Loucy (cell line): ENCODE results near the gene SCFD2.

Experiments
- H2AFZ ChIP-seq: fragments of 200-600 bp; sonication (generic); 2 replicates; pipeline ENCODE4 v1.6.0; 2016; ENCODE audit warnings: antibody characterized with exemption, mild to moderate bottlenecking, low read length, moderate library complexity
- H3F3A ChIP-seq: fragments of 200-600 bp; 2 replicates; pipeline ENCODE4 v1.6.0; 2016; ENCODE audit warnings: antibody characterized with exemption, low read depth, mild to moderate bottlenecking
- H3K27me3 ChIP-seq: fragments of 200-600 bp; sonication (generic); 2 replicates; pipeline ENCODE4 v1.6.1; 2014; ENCODE audit warnings: low read length, mild to moderate bottlenecking; ENCODE audit not compliant: insufficient read depth, poor library complexity, severe bottlenecking
- H3K36me3 ChIP-seq: fragments of 200-600 bp; sonication (generic); 2 replicates; pipeline ENCODE4 v1.6.1; 2016; ENCODE audit warnings: low read length; ENCODE audit not compliant: insufficient read depth
- H3K4me1 ChIP-seq: fragments of 200-600 bp; sonication (generic); 2 replicates; pipeline ENCODE4 v1.5.1; 2014; ENCODE audit warnings: low read length, mild to moderate bottlenecking; ENCODE audit not compliant: insufficient read depth, poor library complexity, severe bottlenecking
- H3K4me2 ChIP-seq: fragments of 200-600 bp; sonication (generic); 2 replicates; pipeline ENCODE4 v1.6.0; 2014; ENCODE audit warnings: antibody characterized with exemption, low read length, low read depth, mild to moderate bottlenecking; ENCODE audit not compliant: poor library complexity, severe bottlenecking
- H3K4me3 ChIP-seq: fragments of 200-600 bp; sonication (generic); 2 replicates; pipeline ENCODE4 v1.5.1; 2014; ENCODE audit warnings: low read length, mild to moderate bottlenecking, mixed read lengths; ENCODE audit not compliant: poor library complexity, severe bottlenecking
- H3K79me2 ChIP-seq: fragments of 200-600 bp; sonication (generic); 2 replicates; pipeline ENCODE4 v1.6.1; 2014; ENCODE audit warnings: low read length; ENCODE audit not compliant: insufficient read depth
- H3K9ac ChIP-seq: fragments of 200-600 bp; sonication (generic); 2 replicates; pipeline ENCODE4 v1.6.0; 2014; ENCODE audit warnings: mild to moderate bottlenecking, low read depth, low read length, moderate library complexity; ENCODE audit not compliant: poor library complexity, severe bottlenecking
- H3K9me2 ChIP-seq: fragments of 200-600 bp; sonication (generic); replicated peaks from 2 replicates; pipeline ENCODE4 v1.6.1; 2016; ENCODE audit warnings: low read depth, low read length, mixed read lengths
- H3K9me3 ChIP-seq: fragments of 200-600 bp; sonication (generic); 2 replicates; pipeline ENCODE4 v1.6.1; 2014; ENCODE audit warnings: mild to moderate bottlenecking, antibody characterized with exemption, low read length, low read depth; ENCODE audit not compliant: insufficient read depth
- H4K20me1 ChIP-seq: fragments of 200-600 bp; sonication (generic); 2 replicates; pipeline ENCODE4 v1.6.0; 2014; ENCODE audit warnings: antibody characterized with exemption, low read length, mild to moderate bottlenecking; ENCODE audit not compliant: insufficient read depth, poor library complexity, severe bottlenecking
- EZH2phosphoT487 ChIP-seq: fragments of 200-600 bp; IDR thresholded peaks from 2 replicates; pipeline ENCODE4 v1.6.1; 2018; ENCODE audit warnings: antibody characterized with exemption, mild to moderate bottlenecking, moderate library complexity, borderline replicate concordance
- TF ChIP-seq, protein P1 (sequence below): fragments of 200-600 bp; sonication (generic); conservative IDR thresholded peaks from 2 replicates; pipeline ENCODE4 v1.5.1; 2014; ENCODE audit warnings: mild to moderate bottlenecking, antibody characterized with exemption, low read length

Gene SCFD2

DNA sequence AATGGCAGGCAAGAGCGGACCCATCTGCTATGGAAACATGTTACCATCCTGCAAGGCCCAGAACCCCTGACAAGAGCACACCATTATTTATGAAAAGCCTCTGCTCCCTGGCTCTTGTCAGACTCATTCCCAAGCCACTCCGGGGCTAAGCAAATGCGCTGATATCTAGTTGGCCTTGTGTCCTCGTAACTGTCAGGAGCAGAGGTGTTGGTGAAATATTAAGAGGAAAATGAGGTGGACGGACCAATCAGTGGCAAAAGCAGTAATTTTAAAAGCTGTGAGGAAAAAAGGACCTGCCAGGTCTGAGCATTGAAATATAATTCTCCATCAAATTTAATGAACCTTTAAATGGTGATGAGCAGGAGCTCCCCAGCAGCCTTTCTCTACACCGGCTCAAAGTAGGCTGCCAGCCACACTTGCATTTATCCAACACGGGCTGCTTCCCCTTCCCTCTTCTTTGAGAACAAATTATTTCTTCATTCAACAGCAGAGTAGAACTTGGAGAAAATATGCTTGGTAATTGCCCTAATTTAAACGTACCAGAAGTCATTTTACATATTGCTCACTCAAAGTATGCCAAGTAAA is 289.4 kb downstream of the SCFD2 start:
- H3K9me2 ChIP-seq = no peaks in the 10 kb centered on the region
- TF ChIP-seq, protein P1, sequence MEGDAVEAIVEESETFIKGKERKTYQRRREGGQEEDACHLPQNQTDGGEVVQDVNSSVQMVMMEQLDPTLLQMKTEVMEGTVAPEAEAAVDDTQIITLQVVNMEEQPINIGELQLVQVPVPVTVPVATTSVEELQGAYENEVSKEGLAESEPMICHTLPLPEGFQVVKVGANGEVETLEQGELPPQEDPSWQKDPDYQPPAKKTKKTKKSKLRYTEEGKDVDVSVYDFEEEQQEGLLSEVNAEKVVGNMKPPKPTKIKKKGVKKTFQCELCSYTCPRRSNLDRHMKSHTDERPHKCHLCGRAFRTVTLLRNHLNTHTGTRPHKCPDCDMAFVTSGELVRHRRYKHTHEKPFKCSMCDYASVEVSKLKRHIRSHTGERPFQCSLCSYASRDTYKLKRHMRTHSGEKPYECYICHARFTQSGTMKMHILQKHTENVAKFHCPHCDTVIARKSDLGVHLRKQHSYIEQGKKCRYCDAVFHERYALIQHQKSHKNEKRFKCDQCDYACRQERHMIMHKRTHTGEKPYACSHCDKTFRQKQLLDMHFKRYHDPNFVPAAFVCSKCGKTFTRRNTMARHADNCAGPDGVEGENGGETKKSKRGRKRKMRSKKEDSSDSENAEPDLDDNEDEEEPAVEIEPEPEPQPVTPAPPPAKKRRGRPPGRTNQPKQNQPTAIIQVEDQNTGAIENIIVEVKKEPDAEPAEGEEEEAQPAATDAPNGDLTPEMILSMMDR = no peak
- TF ChIP-seq EZH2phosphoT487 = no peak
- H3K9ac ChIP-seq = no peak overlapping the region
- H2AFZ ChIP-seq = no peak overlapping the region
- H3K27me3 ChIP-seq = no peaks in the 10 kb centered on the region
- H3K9me3 ChIP-seq = no peaks in the 10 kb centered on the region
- no peaks in the 10 kb centered on the region for H4K20me1 ChIP-seq
- H3K79me2 ChIP-seq = no peaks in the 10 kb centered on the region
- no peak overlapping the region for H3K4me2 ChIP-seq
- H3F3A ChIP-seq = no peaks in the 10 kb centered on the region
- H3K4me1 ChIP-seq = no peaks in the 10 kb centered on the region
- no peak overlapping the region for H3K4me3 ChIP-seq
- no peaks in the 10 kb centered on the region for H3K36me3 ChIP-seq

DNA sequence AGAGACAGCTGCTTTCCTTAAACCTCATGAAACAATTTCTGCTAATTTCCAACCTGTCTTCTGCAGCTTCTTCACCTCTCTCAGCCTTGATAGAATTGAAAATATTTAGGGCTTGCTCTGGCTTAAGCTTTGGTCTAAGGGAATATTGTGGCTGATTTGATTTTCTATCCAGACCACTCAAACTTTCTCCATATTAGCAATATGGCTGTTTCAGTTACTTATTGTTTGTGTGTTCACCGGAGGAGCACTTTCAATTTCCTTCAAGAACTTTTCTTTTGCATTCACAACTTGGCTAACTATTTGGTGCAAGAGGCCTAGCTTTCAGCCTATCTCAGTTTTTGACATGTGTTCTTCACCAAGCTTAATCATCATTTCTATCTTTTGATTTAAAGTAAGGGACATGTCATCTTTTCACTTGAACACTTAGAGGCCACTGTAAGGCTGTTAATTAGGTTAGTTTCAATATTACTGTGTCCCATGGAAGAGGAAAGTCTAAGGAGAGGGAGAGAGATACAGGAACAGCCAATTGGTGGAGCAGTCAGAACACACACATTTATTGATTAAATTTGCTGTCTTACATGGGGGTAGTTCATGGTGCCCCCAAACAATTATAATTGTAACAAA is 290.6 kb downstream of the SCFD2 start:
- no peaks in the 10 kb centered on the region for H3F3A ChIP-seq
- TF ChIP-seq EZH2phosphoT487 = no peak
- TF ChIP-seq, protein P1 = no peak
- no peak overlapping the region for H2AFZ ChIP-seq
- no peaks in the 10 kb centered on the region for H3K36me3 ChIP-seq
- H3K4me3 ChIP-seq = no peak overlapping the region
- H3K9me3 ChIP-seq = no peaks in the 10 kb centered on the region
- H3K27me3 ChIP-seq = no peaks in the 10 kb centered on the region
- H3K4me2 ChIP-seq = no peak overlapping the region
- no peaks in the 10 kb centered on the region for H3K9me2 ChIP-seq
- no peaks in the 10 kb centered on the region for H4K20me1 ChIP-seq
- H3K9ac ChIP-seq = no peak overlapping the region
- no peaks in the 10 kb centered on the region for H3K4me1 ChIP-seq
- no peaks in the 10 kb centered on the region for H3K79me2 ChIP-seq

DNA sequence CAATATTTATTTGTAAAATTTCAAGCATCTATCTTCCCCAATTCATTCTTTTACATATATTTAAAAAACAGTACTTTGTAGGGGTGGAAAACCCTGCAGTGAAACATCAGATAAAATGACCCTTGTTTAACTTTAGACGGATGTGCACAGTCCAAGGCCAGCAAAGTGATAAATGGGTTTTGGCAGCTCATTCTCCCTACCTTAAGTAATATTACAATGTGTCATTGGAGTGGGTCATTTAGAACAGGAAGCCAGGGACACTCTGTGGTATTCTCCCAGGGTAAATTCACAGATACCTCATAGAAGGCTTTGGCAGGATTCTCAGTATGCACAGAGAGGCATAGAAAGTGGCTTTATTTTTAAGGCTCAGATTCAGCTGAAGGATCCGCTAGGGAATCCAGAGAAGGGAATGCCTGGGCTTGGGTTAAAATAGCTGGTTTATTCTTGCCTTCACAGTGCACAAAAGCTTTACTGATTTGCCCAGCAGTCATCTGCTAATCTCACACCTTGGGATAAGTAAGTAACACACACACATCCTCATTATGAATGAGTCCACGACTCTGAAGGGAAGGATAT is 297.0 kb downstream of the SCFD2 start:
- H3K4me1 ChIP-seq = no peaks in the 10 kb centered on the region
- H3K9ac ChIP-seq = no peak overlapping the region
- no peaks in the 10 kb centered on the region for H3K79me2 ChIP-seq
- TF ChIP-seq, protein P1 = no peak
- no peak for TF ChIP-seq EZH2phosphoT487
- H3K36me3 ChIP-seq = no peaks in the 10 kb centered on the region
- no peaks in the 10 kb centered on the region for H3F3A ChIP-seq
- H4K20me1 ChIP-seq = no peaks in the 10 kb centered on the region
- no peaks in the 10 kb centered on the region for H3K9me2 ChIP-seq
- H2AFZ ChIP-seq = no peak overlapping the region
- peaks cover 8% of the 10 kb centered on the region; the same call in 1 of the 2 replicates for H3K9me3 ChIP-seq
- no peak overlapping the region for H3K4me2 ChIP-seq
- H3K27me3 ChIP-seq = no peaks in the 10 kb centered on the region
- no peak overlapping the region for H3K4me3 ChIP-seq
